ENCODE measurements around the gene DMRT2.

DMRT2 gene

GRCh38 chr9:1048231-1048619, 1.9 kb upstream of the DMRT2 start:
- no peak for DNase-seq

GRCh38 chr9:1048811-1049210, 1.3 kb upstream of the DMRT2 start:
- no peak for DNase-seq

DNA sequence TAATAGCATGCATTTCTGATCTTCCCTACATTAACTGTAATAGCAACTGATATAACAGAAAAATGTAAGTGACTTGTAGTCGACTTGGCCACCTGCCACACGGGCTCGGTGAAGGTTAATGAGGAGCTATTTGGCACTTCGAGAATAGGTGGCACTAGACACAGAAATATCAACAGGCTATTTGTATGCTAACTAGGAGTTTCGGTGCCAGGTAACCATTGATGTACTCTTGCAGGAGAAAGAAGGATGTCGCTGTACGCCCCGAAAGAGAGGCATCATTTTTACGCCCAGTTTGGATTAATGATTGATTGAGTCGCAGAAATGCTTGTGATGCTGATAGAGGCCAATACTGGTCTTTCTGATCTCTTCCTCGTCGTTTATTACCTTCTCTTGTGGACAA, 516 bp upstream of the DMRT2 start:
- no peak for DNase-seq

DNA sequence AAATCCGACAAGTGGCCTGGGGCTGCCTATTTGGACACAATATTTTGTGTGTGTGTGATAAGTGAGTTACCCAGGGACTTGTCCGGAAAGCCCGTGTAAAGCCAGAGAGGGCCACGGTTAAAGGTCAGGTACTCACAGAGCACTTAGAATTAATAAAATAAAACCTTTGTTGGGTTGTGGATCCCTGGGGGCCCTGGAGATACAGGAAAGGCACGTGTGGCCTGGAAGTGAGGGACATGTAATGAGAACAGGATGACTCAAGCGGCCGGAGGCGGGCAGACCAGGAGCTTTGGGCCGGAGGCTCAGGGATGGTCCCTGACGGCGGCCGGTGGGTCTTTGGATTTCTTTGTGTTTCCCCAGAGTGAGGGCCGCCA, 1.0 kb downstream of the DMRT2 start:
- no peak for DNase-seq

DNA sequence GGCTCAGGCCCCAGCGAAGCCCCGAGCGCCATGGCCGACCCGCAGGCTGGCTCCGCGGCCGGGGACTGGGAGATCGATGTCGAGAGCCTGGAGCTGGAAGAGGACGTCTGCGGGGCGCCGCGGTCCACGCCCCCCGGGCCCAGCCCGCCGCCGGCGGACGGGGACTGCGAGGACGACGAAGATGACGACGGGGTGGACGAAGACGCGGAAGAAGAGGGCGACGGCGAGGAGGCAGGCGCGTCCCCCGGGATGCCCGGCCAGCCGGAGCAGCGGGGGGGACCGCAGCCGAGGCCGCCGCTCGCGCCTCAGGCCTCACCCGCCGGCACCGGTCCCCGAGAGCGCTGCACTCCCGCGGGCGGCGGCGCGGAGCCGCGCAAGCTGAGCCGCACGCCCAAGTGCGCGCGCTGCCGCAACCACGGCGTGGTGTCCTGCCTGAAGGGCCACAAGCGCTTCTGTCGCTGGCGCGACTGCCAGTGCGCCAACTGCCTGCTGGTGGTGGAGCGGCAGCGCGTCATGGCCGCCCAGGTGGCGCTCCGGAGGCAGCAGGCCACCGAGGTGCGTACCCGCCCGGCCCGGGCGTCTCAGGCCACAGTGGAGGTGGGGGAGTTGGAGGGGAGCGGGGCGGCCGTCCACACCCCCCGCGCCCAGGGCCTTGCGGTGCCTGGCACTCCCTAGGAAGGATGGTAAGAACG, 1.6 kb downstream of the DMRT2 start:
- peak; percentile 9 for DNase-seq

DNA sequence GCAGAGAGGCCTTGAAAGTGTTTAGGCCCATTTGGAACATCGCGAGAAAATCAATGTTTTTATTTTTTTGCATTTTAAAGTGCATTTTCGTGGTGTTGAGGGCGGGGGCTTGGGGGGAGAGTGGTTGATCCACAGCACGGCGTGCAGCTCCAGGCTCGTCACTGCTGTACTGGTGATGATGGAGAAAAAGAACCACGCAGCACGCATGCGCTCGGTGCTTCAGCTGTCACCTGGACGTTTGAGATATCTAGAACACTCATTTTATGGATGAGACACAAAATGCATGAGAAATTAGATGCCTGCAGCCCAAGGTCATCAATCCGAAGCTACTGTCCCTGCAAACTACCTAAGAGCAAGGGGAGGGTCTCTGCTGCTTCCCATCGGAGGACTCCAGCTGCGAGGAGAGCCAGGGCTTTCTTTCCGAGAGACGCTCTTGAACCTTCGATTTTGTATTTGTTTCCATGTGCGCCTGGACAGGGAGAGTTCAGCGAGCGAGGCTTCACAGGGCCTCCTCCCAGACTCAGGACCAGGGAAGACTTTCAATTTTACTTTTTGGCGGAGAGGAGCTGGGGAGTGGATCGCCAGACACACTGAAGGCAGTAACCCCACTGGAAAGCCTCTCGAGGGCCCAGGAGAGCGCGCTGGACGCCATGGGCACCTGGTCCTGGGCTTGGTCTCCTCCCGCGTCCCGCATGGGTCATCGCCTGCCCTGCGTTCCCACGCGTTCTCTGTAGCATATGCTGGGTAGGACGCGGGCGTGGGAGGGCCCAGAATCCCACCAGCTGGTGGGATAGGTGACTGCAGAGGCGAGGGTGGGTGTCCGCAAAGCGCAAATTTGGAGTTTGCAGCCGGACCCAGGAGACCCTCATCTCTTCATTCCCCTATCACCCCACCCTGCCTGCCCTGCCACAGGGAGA, 2.5 kb downstream of the DMRT2 start:
- DNase-seq: no peak

DNA sequence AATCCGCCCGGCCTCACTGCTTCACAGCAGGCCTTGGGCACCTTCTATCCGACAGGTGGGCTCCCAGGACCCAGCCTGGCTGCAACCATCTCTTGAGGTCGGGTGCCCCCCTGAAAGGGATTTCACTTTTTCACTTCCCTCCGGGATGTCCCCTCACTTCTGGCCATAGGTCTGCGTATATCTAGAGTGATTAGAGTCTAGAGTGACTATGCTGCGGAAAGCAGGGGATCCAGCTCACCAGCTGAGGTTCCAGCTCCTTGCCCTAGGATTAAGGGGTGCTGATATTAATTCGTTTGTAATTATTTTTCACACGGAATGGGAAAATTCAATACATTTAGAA, 3.1 kb downstream of the DMRT2 start:
- DNase-seq: no peak

DNA sequence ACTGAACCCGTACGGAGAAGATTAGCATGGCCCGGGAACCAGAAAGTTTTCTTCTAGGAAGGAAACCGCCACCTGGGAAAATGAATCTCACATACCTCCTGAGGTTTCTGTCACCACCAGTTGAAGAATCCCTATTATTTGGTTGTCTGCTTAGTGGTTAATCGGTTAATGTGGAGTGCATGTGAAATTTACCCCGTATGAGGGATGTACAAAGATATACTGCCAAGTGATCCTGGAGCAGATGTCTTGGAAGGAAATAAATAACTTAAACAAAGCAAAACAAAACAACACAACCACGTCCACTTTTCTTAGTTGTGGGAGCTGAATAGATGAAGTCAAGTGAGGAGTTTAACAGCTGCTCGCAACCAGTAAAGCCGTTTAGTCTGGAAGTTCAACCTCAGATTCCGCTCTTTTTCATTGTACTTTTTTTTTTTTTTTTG, 3.8 kb downstream of the DMRT2 start:
- DNase-seq: no peak

- no peak for DNase-seq
These were observed 5.0 kb downstream of the DMRT2 start for GRCh38 chr9:1055166-1055565.

DNA sequence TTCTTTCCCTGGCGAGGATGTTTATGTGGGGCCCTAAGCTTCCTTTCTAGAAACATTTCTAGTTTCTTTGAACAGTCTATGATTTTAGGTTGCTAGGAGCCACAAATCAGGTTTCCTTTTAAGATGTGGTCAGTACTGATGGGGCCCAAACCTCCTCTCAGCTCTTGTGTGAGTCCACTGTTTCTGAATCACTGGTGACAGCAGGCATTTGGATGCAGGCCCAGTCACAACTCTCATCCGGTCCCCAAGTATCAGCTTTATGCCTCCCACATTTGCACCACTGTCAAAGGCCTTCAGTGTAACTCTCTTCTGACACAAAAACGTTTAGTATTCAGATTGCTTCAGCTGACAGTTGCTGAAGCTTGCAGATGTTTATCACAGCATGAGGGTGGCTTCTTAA, 7.8 kb downstream of the DMRT2 start:
- no peak for DNase-seq

DNA sequence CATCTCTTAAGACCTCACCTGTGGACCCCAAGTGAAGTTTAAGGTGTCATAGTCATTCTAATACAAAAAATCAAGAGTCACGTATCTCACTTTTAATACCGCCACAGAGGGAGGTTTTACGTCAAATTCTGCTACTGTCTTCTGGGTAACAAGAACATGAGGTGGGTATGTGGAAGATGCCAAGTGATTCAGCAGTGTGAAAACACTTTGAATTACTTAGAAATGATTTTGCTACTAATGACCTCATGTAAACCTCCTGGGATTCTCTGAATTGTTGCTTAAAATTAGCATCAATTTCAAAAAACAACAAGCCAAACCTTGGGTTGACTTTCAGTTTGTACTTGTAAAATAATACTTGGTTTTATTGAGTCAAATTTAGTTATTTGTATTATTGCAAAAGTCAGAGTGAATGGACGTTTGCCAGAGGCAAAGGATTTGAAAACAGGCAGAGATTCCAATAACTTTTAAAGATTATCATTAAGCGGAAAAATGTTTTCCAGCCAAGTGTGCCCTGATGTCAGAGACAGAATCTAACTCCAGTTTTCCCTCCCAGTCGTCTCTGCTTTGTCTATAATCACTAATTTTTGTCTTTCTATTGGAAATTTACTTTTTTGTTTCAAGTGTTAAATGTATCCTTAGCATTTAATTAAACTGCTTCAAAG, 8.8 kb downstream of the DMRT2 start:
- no peak for DNase-seq

GRCh38 chr9:1065130-1065529, 15.0 kb downstream of the DMRT2 start:
- no peak for DNase-seq

DNA sequence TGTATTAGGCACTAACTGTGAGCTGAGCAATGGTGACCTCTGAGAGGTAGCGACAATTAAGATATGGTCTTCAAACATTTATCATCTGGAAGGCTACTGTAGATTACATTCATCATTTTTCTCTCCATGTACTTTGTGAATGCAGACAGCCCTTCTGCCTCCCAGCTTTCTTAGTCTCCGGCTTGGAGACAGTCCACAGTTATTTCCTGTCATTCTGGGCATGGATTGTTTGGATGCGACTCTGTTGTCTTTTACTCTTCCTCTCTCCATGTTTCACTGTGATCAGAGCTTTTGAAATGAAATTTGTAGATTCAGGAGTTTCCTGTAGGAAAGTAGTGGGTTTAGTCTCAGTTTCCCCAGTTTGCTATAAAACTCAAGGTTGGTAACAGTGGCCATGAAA, 20.5 kb downstream of the DMRT2 start:
- no peak for DNase-seq

DNA sequence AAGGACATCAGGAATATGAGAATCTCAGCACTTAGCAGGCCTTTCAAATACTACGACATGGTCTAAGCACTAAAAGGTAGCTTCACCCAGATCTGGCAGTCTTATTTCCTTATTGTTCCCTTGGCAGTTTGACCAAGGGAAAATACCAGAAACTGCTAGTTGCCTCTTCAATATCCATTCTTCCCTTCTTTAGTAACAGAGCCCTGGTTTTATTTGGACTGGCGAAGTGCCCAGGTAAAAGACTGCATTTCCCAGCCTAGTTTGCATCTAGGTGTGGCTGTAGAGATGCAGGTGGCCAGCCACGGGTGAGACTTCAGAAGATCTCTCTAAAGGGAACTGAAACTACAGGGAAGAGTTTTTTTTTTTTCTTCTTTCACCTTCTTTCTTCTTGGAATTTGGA, 21.6 kb downstream of the DMRT2 start:
- no peak for DNase-seq

DNA sequence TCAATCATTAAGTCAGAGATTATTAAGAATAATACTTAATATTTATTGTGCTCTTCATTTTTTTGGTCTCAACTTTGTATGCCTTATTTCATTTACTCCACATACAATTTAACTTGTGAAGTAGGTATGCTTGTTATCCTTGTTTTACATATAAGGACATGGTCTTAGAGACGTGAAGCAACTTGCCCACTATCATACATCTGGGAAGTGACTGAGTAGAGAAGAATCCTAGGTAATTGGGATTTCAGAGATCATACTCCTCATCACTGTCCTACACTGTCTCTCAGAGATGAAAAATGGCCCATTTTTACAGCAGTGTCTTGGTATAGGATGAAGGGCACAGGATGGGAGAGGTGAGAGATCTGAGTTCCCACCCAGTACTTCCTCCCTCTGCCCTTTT, 23.3 kb downstream of the DMRT2 start:
- no peak for DNase-seq

GRCh38 chr9:1077616-1078015, 27.5 kb downstream of the DMRT2 start:
- DNase-seq: no peak

- no peak for DNase-seq
These were observed 33.3 kb downstream of the DMRT2 start for GRCh38 chr9:1083325-1083913.

DNA sequence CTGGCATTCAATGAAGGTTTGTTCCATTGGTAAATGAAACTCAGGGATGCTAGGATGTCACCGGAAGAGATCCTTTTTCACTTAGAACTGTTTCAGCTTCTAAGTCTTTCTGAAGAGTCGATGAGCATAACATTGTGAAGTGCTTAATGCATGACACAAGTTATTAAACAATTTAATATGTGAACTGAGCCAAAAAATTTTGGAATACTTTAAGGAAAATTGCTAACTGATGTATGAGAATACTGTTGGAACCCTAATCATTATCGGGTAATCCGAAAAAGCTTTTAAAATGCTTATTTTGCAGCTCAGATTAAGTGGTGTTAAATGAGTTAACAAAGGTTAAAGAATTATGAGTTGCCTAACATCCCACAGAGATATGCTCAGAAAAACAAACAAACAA, 34.9 kb downstream of the DMRT2 start:
- no peak for DNase-seq

DNA sequence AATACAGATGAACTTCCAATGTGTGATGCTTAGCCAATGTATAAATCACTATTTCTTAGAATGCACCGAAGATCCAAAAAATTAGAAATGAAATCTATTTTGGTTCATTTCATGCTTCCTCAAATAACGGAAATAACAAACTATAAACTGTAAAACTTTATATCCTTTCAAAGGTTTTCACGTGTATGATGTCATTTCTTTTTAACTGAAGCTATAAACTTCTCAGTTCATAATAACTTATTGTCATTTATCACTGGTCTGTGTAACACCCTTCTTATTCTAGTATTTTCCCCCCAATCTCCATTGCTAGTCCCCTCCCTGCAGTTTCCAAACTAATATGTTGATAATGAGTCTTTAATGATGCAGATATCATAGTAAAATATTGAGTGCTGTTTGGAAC, 36.4 kb downstream of the DMRT2 start:
- DNase-seq: no peak

DNA sequence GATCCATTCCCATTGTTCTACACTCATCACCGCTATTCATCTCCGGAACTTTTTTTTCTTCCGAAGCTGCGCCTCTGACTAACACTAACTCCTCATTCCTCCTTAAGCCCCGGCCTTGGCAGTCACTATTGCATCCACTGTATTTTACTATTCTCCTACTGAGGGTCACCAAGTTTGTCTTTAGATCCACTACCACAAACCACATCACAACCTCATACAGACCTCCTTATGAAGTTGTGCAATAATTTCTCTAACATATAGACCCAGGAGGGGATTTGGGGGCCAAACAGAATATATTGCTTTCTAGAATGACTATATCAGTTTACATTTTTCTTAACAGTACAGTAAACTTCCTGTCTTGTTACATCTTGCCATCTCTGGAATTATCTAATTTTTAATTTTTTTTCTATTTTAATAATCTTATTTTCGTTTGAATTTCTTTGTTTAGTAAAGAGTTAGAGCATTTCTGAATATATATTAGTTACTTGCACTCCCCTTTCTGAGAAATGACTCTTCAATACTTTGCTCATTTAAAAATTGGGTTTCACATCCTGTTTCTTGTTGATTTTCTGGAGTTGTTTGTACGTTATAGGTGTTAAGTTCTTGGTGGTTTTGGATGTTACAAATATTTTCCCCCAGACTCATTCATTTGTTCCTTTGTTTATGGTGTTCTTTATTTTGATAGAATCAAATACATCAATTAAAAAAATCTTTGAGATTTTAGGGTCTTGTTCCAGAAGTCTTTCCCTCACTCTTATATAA, 37.1 kb downstream of the DMRT2 start:
- DNase-seq: no peak

- no peak for DNase-seq
These were observed 44.6 kb downstream of the DMRT2 start for GRCh38 chr9:1094749-1095148.

- DNase-seq: no peak
These were observed 46.2 kb downstream of the DMRT2 start for GRCh38 chr9:1096155-1096964.
